Measurements from ENCODE around the gene PLXNA2. TPM values are rescaled to one million over a fixed set of nuclear protein-coding genes. Genes with fewer than 3 reads are reported as not detected.

The PLXNA2 gene
- total RNA-seq, 1 donor from 2014 or later = 17.7 TPM

DNA sequence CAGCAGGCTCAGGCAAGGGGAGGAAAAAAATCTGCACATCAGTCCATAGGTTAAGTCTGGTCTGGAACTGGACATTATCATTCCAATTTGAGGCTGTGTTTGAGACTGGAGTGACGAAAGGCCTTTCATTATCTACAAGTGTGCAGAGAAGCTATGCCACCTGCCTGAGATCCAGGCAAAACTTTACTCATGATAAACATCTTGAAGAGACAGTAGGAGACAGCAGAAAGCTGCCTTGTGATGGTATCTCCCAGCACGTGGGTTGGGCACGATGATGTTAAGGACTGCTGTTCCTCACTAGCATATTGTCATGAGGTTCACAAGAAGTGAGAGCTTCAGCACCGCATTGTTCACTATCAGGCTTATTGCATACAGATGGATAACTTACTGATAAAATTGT is 126.4 kb downstream of the PLXNA2 start:
- Histone ChIP-seq H3K4me2 (ENCODE audit: low read length) (no peak overlapping the region), H3K36me3 (ENCODE audit: insufficient read depth, low read length) (no peaks in the 10 kb centered on the region), H3K27ac (ENCODE audit: low read depth, low read length) (no peak overlapping the region), H3K9me3 (ENCODE audit: insufficient read depth, low read depth, low read length) (no peaks in the 10 kb centered on the region), H3K4me1 (ENCODE audit: insufficient read depth, low read length) (peaks cover 9% of the 10 kb centered on the region), H3K79me2 (ENCODE audit: insufficient read depth, low read length) (no peaks in the 10 kb centered on the region), H3K27me3 (ENCODE audit: insufficient read depth, low read length) (no peaks in the 10 kb centered on the region), H3K9ac (ENCODE audit: low read length) (no peak overlapping the region), H2AFZ (ENCODE audit: low read depth, low read length) (no peak overlapping the region), H4K20me1 (ENCODE audit: insufficient read depth, low read length) (no peaks in the 10 kb centered on the region), H3K4me3 (ENCODE audit: insufficient read depth, low read depth, low read length) (no peak overlapping the region)
- FAIRE-seq = no peak
- DNase-seq (ENCODE audit: low read depth) = no peak
- H3K4me1 Mint-ChIP-seq (ENCODE audit: low read depth, unreplicated experiment) = peaks cover 8% of the 10 kb centered on the region
- no peak overlapping the region for H3K27ac Mint-ChIP-seq (ENCODE audit: unreplicated experiment)
- peaks cover 2% of the 10 kb centered on the region for H3K9me3 Mint-ChIP-seq (ENCODE audit: unreplicated experiment)
- H3K36me3 Mint-ChIP-seq (ENCODE audit: low read depth, unreplicated experiment) = peaks cover 10% of the 10 kb centered on the region
- no peak overlapping the region for H3K4me3 Mint-ChIP-seq (ENCODE audit: unreplicated experiment)
- TF ChIP-seq, protein P1, sequence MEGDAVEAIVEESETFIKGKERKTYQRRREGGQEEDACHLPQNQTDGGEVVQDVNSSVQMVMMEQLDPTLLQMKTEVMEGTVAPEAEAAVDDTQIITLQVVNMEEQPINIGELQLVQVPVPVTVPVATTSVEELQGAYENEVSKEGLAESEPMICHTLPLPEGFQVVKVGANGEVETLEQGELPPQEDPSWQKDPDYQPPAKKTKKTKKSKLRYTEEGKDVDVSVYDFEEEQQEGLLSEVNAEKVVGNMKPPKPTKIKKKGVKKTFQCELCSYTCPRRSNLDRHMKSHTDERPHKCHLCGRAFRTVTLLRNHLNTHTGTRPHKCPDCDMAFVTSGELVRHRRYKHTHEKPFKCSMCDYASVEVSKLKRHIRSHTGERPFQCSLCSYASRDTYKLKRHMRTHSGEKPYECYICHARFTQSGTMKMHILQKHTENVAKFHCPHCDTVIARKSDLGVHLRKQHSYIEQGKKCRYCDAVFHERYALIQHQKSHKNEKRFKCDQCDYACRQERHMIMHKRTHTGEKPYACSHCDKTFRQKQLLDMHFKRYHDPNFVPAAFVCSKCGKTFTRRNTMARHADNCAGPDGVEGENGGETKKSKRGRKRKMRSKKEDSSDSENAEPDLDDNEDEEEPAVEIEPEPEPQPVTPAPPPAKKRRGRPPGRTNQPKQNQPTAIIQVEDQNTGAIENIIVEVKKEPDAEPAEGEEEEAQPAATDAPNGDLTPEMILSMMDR (IDR thresholded peaks at IDR 0.05; ENCODE audit: insufficient read depth, low read depth, low read length) = no peak
- TF ChIP-seq EZH2 (IDR thresholded peaks at IDR 0.05; ENCODE audit: insufficient read depth, low read length) = no peak
- peaks cover 8% of the 10 kb centered on the region for H3K27me3 Mint-ChIP-seq (ENCODE audit: low read depth, unreplicated experiment)

DNA sequence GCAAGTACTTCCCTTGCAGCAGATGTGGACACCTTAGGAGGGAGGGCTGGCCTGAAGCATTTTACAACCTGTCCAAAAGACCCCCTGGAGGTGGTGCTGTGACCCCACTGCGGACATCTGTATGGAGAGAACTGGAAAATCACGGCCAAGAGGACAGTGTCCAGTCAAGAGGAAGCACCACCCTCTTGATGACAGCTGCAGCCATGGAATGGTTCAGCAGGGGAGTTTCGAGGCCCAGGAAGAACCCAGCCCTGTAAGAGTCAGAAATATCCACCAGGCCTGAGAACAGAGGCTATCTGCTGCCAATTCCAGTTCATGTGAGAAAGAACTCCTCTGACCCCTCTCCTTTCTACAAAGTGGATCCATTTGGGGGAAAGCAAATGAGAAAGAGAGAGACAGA is 126.8 kb downstream of the PLXNA2 start:
- Histone ChIP-seq H3K4me1 (ENCODE audit: insufficient read depth, low read length) (peaks cover 9% of the 10 kb centered on the region), H3K4me3 (ENCODE audit: insufficient read depth, low read depth, low read length) (no peak overlapping the region), H3K27ac (ENCODE audit: low read depth, low read length) (no peak overlapping the region), H3K9me3 (ENCODE audit: insufficient read depth, low read depth, low read length) (no peaks in the 10 kb centered on the region), H4K20me1 (ENCODE audit: insufficient read depth, low read length) (no peaks in the 10 kb centered on the region), H3K27me3 (ENCODE audit: insufficient read depth, low read length) (no peaks in the 10 kb centered on the region), H3K4me2 (ENCODE audit: low read length) (no peak overlapping the region), H2AFZ (ENCODE audit: low read depth, low read length) (no peak overlapping the region), H3K79me2 (ENCODE audit: insufficient read depth, low read length) (no peaks in the 10 kb centered on the region), H3K36me3 (ENCODE audit: insufficient read depth, low read length) (no peaks in the 10 kb centered on the region), H3K9ac (ENCODE audit: low read length) (no peak overlapping the region)
- Mint-ChIP-seq H3K4me1 (ENCODE audit: low read depth, unreplicated experiment) (peaks cover 8% of the 10 kb centered on the region), H3K9me3 (ENCODE audit: unreplicated experiment) (peaks cover 2% of the 10 kb centered on the region), H3K27ac (ENCODE audit: unreplicated experiment) (no peak overlapping the region), H3K36me3 (ENCODE audit: low read depth, unreplicated experiment) (peaks cover 10% of the 10 kb centered on the region), H3K27me3 (ENCODE audit: low read depth, unreplicated experiment) (peaks cover 8% of the 10 kb centered on the region), H3K4me3 (ENCODE audit: unreplicated experiment) (no peak overlapping the region)
- DNase-seq (ENCODE audit: low read depth) (no peak), FAIRE-seq (no peak)
- TF ChIP-seq, protein P1 (IDR thresholded peaks at IDR 0.05; ENCODE audit: insufficient read depth, low read depth, low read length) = no peak
- TF ChIP-seq EZH2 (IDR thresholded peaks at IDR 0.05; ENCODE audit: insufficient read depth, low read length) = no peak

DNA sequence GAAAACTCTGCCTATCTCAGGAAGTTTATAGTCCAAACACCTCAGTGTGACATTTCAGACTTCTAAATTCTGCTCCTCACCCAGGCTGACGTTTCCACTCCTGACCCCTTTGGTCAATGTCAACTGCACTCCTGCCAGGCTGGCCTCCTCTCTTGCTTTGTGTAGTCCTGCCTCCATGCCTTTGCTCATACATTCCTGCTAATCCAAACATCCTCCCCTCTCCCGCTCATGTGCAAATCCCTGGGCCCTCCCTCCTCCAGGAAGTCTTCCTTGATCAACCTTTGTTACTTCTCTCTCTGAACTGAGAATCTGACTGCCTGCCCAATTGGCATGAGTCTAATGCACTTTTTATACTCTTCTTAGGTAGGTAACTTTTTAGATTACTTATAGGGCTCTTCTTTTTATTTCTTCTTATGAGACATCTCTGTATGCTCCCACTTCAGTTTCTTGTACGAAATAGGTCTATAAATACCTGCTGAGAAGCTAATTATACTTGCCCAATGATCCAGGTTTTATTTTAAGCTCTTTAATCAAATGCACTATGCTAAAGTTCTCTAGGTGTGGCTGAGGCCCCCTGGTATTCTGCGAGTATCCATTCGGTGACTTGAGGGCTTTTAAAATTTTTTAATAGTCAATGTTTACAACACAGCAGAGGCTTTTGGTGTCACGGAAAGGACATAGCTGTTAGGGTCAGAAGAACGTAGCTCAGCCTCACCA is 128.1 kb downstream of the PLXNA2 start:
- Mint-ChIP-seq H3K9me3 (ENCODE audit: unreplicated experiment) (peaks cover 2% of the 10 kb centered on the region), H3K36me3 (ENCODE audit: low read depth, unreplicated experiment) (peaks cover 12% of the 10 kb centered on the region), H3K4me3 (ENCODE audit: unreplicated experiment) (no peak overlapping the region), H3K27me3 (ENCODE audit: low read depth, unreplicated experiment) (peaks cover 8% of the 10 kb centered on the region), H3K4me1 (ENCODE audit: low read depth, unreplicated experiment) (peaks cover 8% of the 10 kb centered on the region), H3K27ac (ENCODE audit: unreplicated experiment) (no peak overlapping the region)
- TF ChIP-seq, protein P1 (IDR thresholded peaks at IDR 0.05; ENCODE audit: insufficient read depth, low read depth, low read length) = no peak
- TF ChIP-seq EZH2 (IDR thresholded peaks at IDR 0.05; ENCODE audit: insufficient read depth, low read length) = no peak
- Histone ChIP-seq H3K79me2 (ENCODE audit: insufficient read depth, low read length) (no peaks in the 10 kb centered on the region), H3K4me2 (ENCODE audit: low read length) (no peak overlapping the region), H3K27me3 (ENCODE audit: insufficient read depth, low read length) (no peaks in the 10 kb centered on the region), H2AFZ (ENCODE audit: low read depth, low read length) (no peak overlapping the region), H3K9me3 (ENCODE audit: insufficient read depth, low read depth, low read length) (no peaks in the 10 kb centered on the region), H3K4me1 (ENCODE audit: insufficient read depth, low read length) (peaks cover 9% of the 10 kb centered on the region), H3K36me3 (ENCODE audit: insufficient read depth, low read length) (no peaks in the 10 kb centered on the region), H4K20me1 (ENCODE audit: insufficient read depth, low read length) (no peaks in the 10 kb centered on the region), H3K4me3 (ENCODE audit: insufficient read depth, low read depth, low read length) (no peak overlapping the region), H3K27ac (ENCODE audit: low read depth, low read length) (no peak overlapping the region), H3K9ac (ENCODE audit: low read length) (no peak overlapping the region)
- DNase-seq (ENCODE audit: low read depth) (no peak), FAIRE-seq (no peak)

All from astrocyte (in vitro differentiated cells and primary cell).